Cardiac muscle cell (in vitro differentiated cells and primary cell): ENCODE measurements around the gene ACOD1. TPM values are rescaled to one million over a fixed set of nuclear protein-coding genes. Genes with fewer than 3 reads are reported as not detected.
"Not testable (repeated sequence)": the region's sequence is repeated elsewhere in the genome, so short reads cannot be mapped to it uniquely, and the experiment has no call there.

Experiments used
- DNase-seq, 2 donors: peaks; one replicate each; pipeline versions ENCODE4 v3.0.0 to v3.0.0-alpha.2; 2010 to 2017; ENCODE audit warnings: low read depth in 1 of 2, low spot score in 1 of 2
- H3K27ac ChIP-seq: fragments of 200-600 bp; sonication (generic); 2 replicates; pipeline ENCODE4 v1.5.1; 2016
- H3K27me3 ChIP-seq: fragments of 200-600 bp; sonication (generic); 2 replicates; pipeline ENCODE4 v1.6.0; 2016; ENCODE audit warnings: control low read depth
- H3K36me3 ChIP-seq: fragments of 200-600 bp; sonication (generic); 2 replicates; pipeline ENCODE4 v1.5.1; 2016; ENCODE audit warnings: control low read depth
- H3K4me1 ChIP-seq: fragments of 200-600 bp; sonication (generic); 2 replicates; pipeline ENCODE4 v1.8.1; 2017; ENCODE audit warnings: low read depth, mild to moderate bottlenecking, mixed run types
- H3K4me3 ChIP-seq: fragments of 200-600 bp; sonication (generic); 2 replicates; pipeline ENCODE4 v1.5.1; 2016; ENCODE audit warnings: mild to moderate bottlenecking
- H3K9me3 ChIP-seq: fragments of 200-600 bp; sonication (generic); 2 replicates; pipeline ENCODE4 v1.5.1; 2017; ENCODE audit warnings: low read depth, mild to moderate bottlenecking, control low read depth
- CTCF ChIP-seq: IDR thresholded peaks from 2 replicates; pipeline ENCODE4 v1.5.1; 2012; ENCODE audit warnings: low read depth, mild to moderate bottlenecking, low read length
- polyA plus RNA-seq: library from polyadenylated mRNA; unstranded; fragments of >200 nt; fragmentation: Nextera tagmentation; extraction: Ambion mirVana; gene quantifications from 2 replicates; pipeline ENCODE4 v1.2.1, GENCODE V29; 2016
- total RNA-seq: library from RNA; depleted of rRNA; stranded (reverse); fragments of >200 nt; gene quantifications from 2 replicates; pipeline ENCODE4 v1.2.3, GENCODE V29; 2016

ACOD1 gene
- total RNA-seq: not detected in 2 replicates
- polyA plus RNA-seq: not detected in 2 replicates

GRCh38 chr13:76948149-76948548, at the start of gene ACOD1:
Gene ACOD1 (plus strand): TSS chr13:76948511. CDS start chr13:76948559, 48 bp downstream.
- Histone ChIP-seq H3K9me3 (no peaks in the 10 kb centered on the region), H3K27me3 (no peaks in the 10 kb centered on the region), H3K36me3 (no peaks in the 10 kb centered on the region), H3K27ac (no peak within 1 kb of the TSS), H3K4me3 (no peak within 1 kb of the TSS), H3K4me1 (no peaks in the 10 kb centered on the region)
- DNase-seq: no peak
- TF ChIP-seq CTCF: no peak

- H3K27me3 ChIP-seq, H3K4me3 ChIP-seq, H3K9me3 ChIP-seq, H3K4me1 ChIP-seq, DNase-seq, H3K27ac ChIP-seq, H3K36me3 ChIP-seq: not testable (repeated sequence)
Observed at GRCh38 chr13:76899066-76899465, 49.2 kb upstream of the ACOD1 start.

- H3K36me3 ChIP-seq: no peaks in the 10 kb centered on the region
- peak; percentile 81 to 87 for DNase-seq
- H3K27ac ChIP-seq: no peak overlapping the region
- H3K9me3 ChIP-seq: no peaks in the 10 kb centered on the region
- peaks cover 4% of the 10 kb centered on the region for H3K4me1 ChIP-seq
- H3K4me3 ChIP-seq: no peak overlapping the region
- peak; percentile 100 for TF ChIP-seq CTCF
- H3K27me3 ChIP-seq: peaks cover 11% of the 10 kb centered on the region
Observed at GRCh38 chr13:76903544-76904162, 44.7 kb upstream of the ACOD1 start.

- Histone ChIP-seq H3K27me3 (peaks cover 11% of the 10 kb centered on the region), H3K4me3 (no peak overlapping the region), H3K9me3 (no peaks in the 10 kb centered on the region), H3K4me1 (peaks cover 4% of the 10 kb centered on the region), H3K36me3 (no peaks in the 10 kb centered on the region), H3K27ac (no peak overlapping the region)
- no peak for TF ChIP-seq CTCF
- peak in 1 of 2 donors; percentile 47 for DNase-seq
Observed at GRCh38 chr13:76904507-76904906, 43.8 kb upstream of the ACOD1 start.

- no peaks in the 10 kb centered on the region for H3K4me1 ChIP-seq
- H3K4me3 ChIP-seq: no peak overlapping the region
- no peak overlapping the region for H3K27ac ChIP-seq
- DNase-seq: no peak
- TF ChIP-seq CTCF: no peak
- no peaks in the 10 kb centered on the region for H3K9me3 ChIP-seq
- no peaks in the 10 kb centered on the region for H3K27me3 ChIP-seq
- no peaks in the 10 kb centered on the region for H3K36me3 ChIP-seq
Observed at GRCh38 chr13:76912476-76912875, 35.8 kb upstream of the ACOD1 start.

GRCh38 chr13:76913898-76914297, 34.4 kb upstream of the ACOD1 start:
- no peaks in the 10 kb centered on the region for H3K36me3 ChIP-seq
- H3K27ac ChIP-seq: no peak overlapping the region
- no peaks in the 10 kb centered on the region for H3K9me3 ChIP-seq
- no peaks in the 10 kb centered on the region for H3K27me3 ChIP-seq
- TF ChIP-seq CTCF: no peak
- no peak for DNase-seq
- no peak overlapping the region for H3K4me3 ChIP-seq
- H3K4me1 ChIP-seq: no peaks in the 10 kb centered on the region
